Effector memory CD4-positive, alpha-beta T cell (primary cell): ENCODE measurements around the gene REV1.
"Not testable (repeated sequence)": the region's sequence is repeated elsewhere in the genome, so short reads cannot be mapped to it uniquely, and the experiment has no call there.

Experiments
- DNase-seq, 3 donors: peaks; one replicate each; pipeline ENCODE4 v3.0.0-alpha.2; 2020
- H3K27ac ChIP-seq: 2 replicates; pipeline ENCODE4 v1.7.0; 2013; ENCODE audit warnings: mild to moderate bottlenecking, low read length, moderate library complexity; ENCODE audit not compliant: insufficient read depth, poor library complexity, severe bottlenecking
- H3K27me3 ChIP-seq: replicated peaks from 2 replicates; pipeline ENCODE4 v1.7.0; 2013; ENCODE audit warnings: mild to moderate bottlenecking, low read length; ENCODE audit not compliant: insufficient read depth, control insufficient read depth, poor library complexity, severe bottlenecking
- H3K36me3 ChIP-seq: 2 replicates; pipeline ENCODE4 v1.7.0; 2013; ENCODE audit warnings: mild to moderate bottlenecking, low read length, moderate library complexity; ENCODE audit not compliant: control insufficient read depth, insufficient read depth
- H3K4me1 ChIP-seq: 2 replicates; pipeline ENCODE4 v1.7.0; 2013; ENCODE audit warnings: low read length, mild to moderate bottlenecking; ENCODE audit not compliant: control insufficient read depth, insufficient read depth, poor library complexity, severe bottlenecking
- H3K4me3 ChIP-seq: 2 replicates; pipeline ENCODE4 v1.7.0; 2013; ENCODE audit warnings: low read length, low read depth, mild to moderate bottlenecking; ENCODE audit not compliant: insufficient read depth, poor library complexity, severe bottlenecking
- H3K9me3 ChIP-seq: 2 replicates; pipeline ENCODE4 v1.7.0; 2013; ENCODE audit warnings: mild to moderate bottlenecking, low read length, moderate library complexity; ENCODE audit not compliant: control insufficient read depth

Gene REV1

GRCh38 chr2:99476629-99477028, 13.2 kb downstream of the REV1 start:
- Histone ChIP-seq H3K27ac (no peak overlapping the region), H3K36me3 (no peaks in the 10 kb centered on the region), H3K27me3 (no peaks in the 10 kb centered on the region), H3K9me3 (no peaks in the 10 kb centered on the region), H3K4me3 (no peak overlapping the region), H3K4me1 (no peaks in the 10 kb centered on the region)
- no peak for DNase-seq

DNA sequence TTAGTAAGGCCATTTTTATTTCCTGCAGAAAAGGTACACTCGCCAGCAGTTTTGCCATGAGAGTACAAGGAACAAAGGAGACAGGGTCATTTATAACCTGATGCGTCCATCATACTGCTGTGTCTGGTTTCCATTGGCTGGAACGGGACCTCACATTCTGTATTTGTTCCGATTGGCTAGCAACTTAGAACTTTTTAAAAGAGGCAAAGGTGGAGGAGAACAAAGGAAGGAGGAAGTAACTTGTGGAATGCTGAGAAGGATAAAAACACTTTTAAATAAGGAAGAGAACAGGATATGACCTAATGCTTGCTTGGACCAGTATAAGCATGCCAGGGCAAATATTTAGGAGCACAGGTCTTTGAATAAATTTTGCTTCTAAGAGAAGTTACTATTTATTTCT, 14.7 kb downstream of the REV1 start:
- H3K9me3 ChIP-seq, H3K27ac ChIP-seq, H3K27me3 ChIP-seq, H3K4me3 ChIP-seq, H3K36me3 ChIP-seq, H3K4me1 ChIP-seq, DNase-seq: not testable (repeated sequence)

GRCh38 chr2:99473518-99474083, 16.2 kb downstream of the REV1 start:
- H3K36me3 ChIP-seq = no peaks in the 10 kb centered on the region
- DNase-seq = no peak

DNA sequence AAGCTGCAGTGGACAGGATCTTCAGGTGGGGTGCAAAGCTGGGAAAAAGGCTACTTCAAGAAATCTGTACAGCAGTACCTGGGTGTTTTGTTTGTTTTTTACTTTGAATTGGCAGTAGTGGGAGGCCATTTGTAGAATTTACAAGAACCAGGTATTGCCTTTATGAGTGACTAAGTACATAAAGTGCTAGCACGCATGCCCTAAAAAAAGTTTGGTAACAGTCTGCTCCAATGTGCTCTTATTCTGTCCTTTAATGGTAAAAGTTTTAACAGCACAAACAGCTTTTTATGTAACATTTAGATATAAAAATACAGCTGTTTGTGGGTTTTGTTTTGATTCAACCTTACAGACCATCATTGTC, 17.2 kb downstream of the REV1 start:
- no peaks in the 10 kb centered on the region for H3K4me1 ChIP-seq
- H3K4me3 ChIP-seq = no peak overlapping the region
- no peak overlapping the region for H3K27ac ChIP-seq
- no peaks in the 10 kb centered on the region for H3K9me3 ChIP-seq
- no peaks in the 10 kb centered on the region for H3K36me3 ChIP-seq
- H3K27me3 ChIP-seq = no peaks in the 10 kb centered on the region
- DNase-seq = no peak

More at GRCh38 chr2:99473518-99474083, 16.2 kb downstream of the REV1 start:
- H3K27ac ChIP-seq = no peak overlapping the region
- H3K27me3 ChIP-seq = no peaks in the 10 kb centered on the region
- no peaks in the 10 kb centered on the region for H3K9me3 ChIP-seq
- H3K4me3 ChIP-seq = no peak overlapping the region
- no peaks in the 10 kb centered on the region for H3K4me1 ChIP-seq

DNA sequence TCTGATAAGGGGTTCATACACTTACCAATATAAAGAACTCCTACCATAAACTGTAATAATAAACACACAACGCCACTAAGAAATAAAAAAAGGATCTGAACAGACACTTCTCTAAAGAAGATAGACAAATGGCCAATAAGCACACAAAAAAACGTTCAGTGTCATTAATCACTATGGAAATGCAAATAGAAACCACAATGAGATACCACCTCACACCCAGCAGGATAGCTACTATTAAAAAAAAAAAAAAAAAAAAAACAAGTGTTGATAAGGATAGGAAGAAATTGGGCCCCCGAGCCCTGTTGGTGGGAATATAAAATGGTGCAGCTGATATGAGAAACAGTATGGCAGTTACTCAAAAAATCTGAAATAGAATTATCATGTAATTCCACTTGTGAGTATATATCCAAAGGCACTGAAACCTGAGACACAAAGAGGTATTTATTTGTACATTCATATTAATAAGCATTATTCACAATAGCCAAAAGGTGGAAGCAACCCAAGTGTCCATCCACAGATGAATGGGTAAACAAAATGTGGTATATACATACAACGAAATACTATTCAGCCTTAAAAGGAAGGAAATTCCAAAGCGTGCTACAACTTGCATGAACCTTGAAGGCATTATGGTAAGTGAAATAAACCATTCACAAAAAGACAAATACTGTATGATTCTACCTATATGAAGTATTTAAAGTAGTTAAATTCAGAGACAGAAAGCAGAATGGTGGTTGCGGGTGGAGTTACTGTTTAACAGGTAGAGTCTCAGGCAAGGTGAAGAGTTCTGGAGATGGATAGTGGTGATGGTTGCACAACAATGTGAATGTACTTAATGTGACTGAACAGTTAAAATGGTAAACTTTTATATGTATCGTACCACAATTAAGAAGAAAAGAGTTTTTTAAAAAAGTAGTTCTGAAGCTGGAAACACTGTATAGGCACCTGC, 17.9 kb downstream of the REV1 start:
- Histone ChIP-seq H3K4me1 (no peaks in the 10 kb centered on the region), H3K27ac (no peak overlapping the region), H3K4me3 (no peak overlapping the region), H3K27me3 (no peaks in the 10 kb centered on the region), H3K9me3 (no peaks in the 10 kb centered on the region), H3K36me3 (no peaks in the 10 kb centered on the region)
- DNase-seq = no peak

DNA sequence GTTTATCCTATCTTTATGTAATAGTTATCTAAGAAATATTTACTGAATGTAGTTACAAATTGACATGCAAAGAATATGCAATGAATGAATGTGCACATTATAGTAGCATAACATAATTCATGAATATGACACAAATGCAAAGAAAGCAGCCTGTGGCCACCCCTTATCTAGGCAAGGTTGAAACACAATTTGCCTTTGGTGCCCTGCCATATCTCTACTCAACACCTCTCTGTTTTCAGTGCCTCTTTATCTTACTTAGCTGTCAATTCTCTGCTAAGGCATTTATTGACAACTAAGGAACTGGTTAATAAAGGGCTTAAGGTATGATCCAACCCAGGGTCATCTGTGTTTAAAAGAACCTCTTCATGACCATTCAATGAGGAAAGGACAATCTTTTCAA, 18.9 kb downstream of the REV1 start:
- Histone ChIP-seq H3K27ac (no peak overlapping the region), H3K4me1 (no peaks in the 10 kb centered on the region)

DNA sequence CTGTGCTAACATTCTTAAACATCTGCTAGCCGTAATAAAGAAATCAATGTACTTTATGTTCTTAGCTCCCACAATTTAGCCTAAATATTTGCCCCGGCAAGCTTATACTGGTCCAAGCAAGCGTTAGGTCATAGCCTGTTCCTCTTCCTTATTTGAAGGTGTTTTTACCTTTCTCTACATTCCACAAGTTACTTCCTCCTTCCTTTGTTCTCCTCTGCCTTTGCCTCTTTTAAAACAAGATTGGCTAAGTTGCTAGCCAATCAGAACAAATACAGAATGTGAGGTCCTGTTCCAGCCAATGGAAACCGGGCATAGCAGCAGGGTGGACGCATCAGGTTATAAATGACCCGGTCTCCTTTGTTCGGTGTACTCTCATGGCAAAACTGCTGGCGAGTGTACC, 19.4 kb downstream of the REV1 start:
- not testable (repeated sequence) for DNase-seq, H3K27me3 ChIP-seq, H3K27ac ChIP-seq, H3K36me3 ChIP-seq, H3K4me1 ChIP-seq, H3K4me3 ChIP-seq, H3K9me3 ChIP-seq

More for the DNA sequence above, 18.9 kb downstream of the REV1 start:
- DNase-seq = no peak
- no peaks in the 10 kb centered on the region for H3K36me3 ChIP-seq
- no peak overlapping the region for H3K4me3 ChIP-seq
- no peaks in the 10 kb centered on the region for H3K9me3 ChIP-seq
- H3K27me3 ChIP-seq = no peaks in the 10 kb centered on the region

GRCh38 chr2:99469394-99469793, 20.4 kb downstream of the REV1 start:
- Histone ChIP-seq H3K9me3 (no peaks in the 10 kb centered on the region), H3K27me3 (no peaks in the 10 kb centered on the region), H3K4me1 (no peaks in the 10 kb centered on the region), H3K36me3 (no peaks in the 10 kb centered on the region), H3K4me3 (no peak overlapping the region), H3K27ac (no peak overlapping the region)
- no peak for DNase-seq

DNA sequence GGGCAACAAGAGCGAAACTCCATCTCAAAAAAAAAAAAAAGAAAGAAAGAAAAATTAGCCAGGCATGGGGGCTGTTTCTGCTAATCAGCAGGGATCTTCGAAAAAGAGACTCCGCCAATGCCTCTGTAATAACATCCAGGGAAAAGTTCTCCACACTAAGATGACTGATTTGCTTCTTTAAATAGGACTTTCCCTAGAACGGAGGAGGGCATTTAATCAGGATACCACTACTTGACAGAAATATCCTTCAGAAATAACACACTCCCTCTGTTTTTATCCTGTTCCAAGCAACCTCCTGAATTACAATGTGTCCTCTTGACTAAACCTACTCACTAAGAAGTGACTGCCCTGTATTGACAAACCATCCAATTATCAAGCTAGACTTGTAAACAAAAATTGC, 21.7 kb downstream of the REV1 start:
- Histone ChIP-seq H3K36me3 (no peaks in the 10 kb centered on the region), H3K27me3 (no peaks in the 10 kb centered on the region), H3K4me1 (no peaks in the 10 kb centered on the region), H3K27ac (no peak overlapping the region), H3K9me3 (no peaks in the 10 kb centered on the region), H3K4me3 (no peak overlapping the region)
- no peak for DNase-seq

DNA sequence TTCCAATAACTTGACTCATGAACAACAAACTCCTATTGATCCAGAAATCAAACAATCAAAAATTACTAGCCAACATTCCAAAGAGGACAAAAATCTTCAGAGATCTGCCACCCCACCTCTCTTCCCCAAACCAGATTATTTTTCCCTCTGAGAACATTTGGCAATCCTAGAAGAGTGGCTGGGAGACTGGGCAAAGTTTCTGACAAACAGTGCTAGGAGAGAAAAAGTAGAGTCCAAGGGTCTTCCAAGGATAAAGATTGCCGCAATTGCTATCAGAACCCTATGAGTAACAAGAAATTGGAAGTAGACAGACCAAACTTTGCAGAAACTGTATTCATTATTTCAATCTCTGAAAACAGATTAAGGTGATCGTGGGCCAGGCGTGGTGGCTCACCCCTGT, 22.4 kb downstream of the REV1 start:
- Histone ChIP-seq H3K4me1 (no peaks in the 10 kb centered on the region), H3K4me3 (no peak overlapping the region), H3K27ac (no peak overlapping the region), H3K9me3 (no peaks in the 10 kb centered on the region), H3K27me3 (no peaks in the 10 kb centered on the region), H3K36me3 (peaks cover under 1% of the 10 kb centered on the region)
- DNase-seq = no peak
